ENCODE measurements around the gene CMTM2.
"Not testable (repeated sequence)": the region's sequence is repeated elsewhere in the genome, so short reads cannot be mapped to it uniquely, and the experiment has no call there.

CMTM2 gene

GRCh38 chr16:66592241-66592640 is 13.0 kb downstream of the CMTM2 start:
- H3K27ac Mint-ChIP-seq, result no peak overlapping the region
- no peak for TF ChIP-seq CTCF (IDR thresholded peaks at IDR 0.05)
- H3K36me3 Mint-ChIP-seq (ENCODE audit: low read depth), result no peaks in the 10 kb centered on the region
- no peaks in the 10 kb centered on the region for H3K9me3 Mint-ChIP-seq
- peaks cover 12% of the 10 kb centered on the region for H3K27me3 Mint-ChIP-seq (ENCODE audit: low read depth, poor library complexity)
- no peak overlapping the region for H3K4me3 Mint-ChIP-seq
- H3K4me1 Mint-ChIP-seq, result no peaks in the 10 kb centered on the region
- no peak for DNase-seq

- no peak for DNase-seq
- H3K36me3 Mint-ChIP-seq (ENCODE audit: low read depth), result no peaks in the 10 kb centered on the region
- no peaks in the 10 kb centered on the region for H3K9me3 Mint-ChIP-seq
- no peaks in the 10 kb centered on the region for H3K4me1 Mint-ChIP-seq
- H3K27ac Mint-ChIP-seq, result no peak overlapping the region
- H3K4me3 Mint-ChIP-seq, result no peak overlapping the region
- no peak for TF ChIP-seq CTCF (IDR thresholded peaks at IDR 0.05)
- H3K27me3 Mint-ChIP-seq (ENCODE audit: low read depth, poor library complexity), result peaks cover 12% of the 10 kb centered on the region
These were observed 13.6 kb downstream of the CMTM2 start for GRCh38 chr16:66592814-66593213.

- no peaks in the 10 kb centered on the region for H3K9me3 Mint-ChIP-seq
- TF ChIP-seq CTCF (IDR thresholded peaks at IDR 0.05), result no peak
- H3K27ac Mint-ChIP-seq, result no peak overlapping the region
- H3K36me3 Mint-ChIP-seq (ENCODE audit: low read depth), result no peaks in the 10 kb centered on the region
- peaks cover 1% of the 10 kb centered on the region for H3K4me1 Mint-ChIP-seq
- no peak overlapping the region for H3K4me3 Mint-ChIP-seq
- H3K27me3 Mint-ChIP-seq (ENCODE audit: low read depth, poor library complexity), result peaks cover 8% of the 10 kb centered on the region
- DNase-seq, result no peak
These were observed 15.5 kb downstream of the CMTM2 start for GRCh38 chr16:66594739-66595138.

- H3K4me3 Mint-ChIP-seq; DNase-seq; H3K9me3 Mint-ChIP-seq; H3K27me3 Mint-ChIP-seq (ENCODE audit: low read depth, poor library complexity); H3K36me3 Mint-ChIP-seq (ENCODE audit: low read depth); H3K27ac Mint-ChIP-seq: not testable (repeated sequence)
- H3K4me1 Mint-ChIP-seq, result peaks cover 13% of the 10 kb centered on the region
These were observed 17.3 kb downstream of the CMTM2 start for GRCh38 chr16:66596559-66596958.

GRCh38 chr16:66596986-66597848 is 18.0 kb downstream of the CMTM2 start:
- no peak for DNase-seq
- H3K36me3 Mint-ChIP-seq (ENCODE audit: low read depth), result no peaks in the 10 kb centered on the region
- H3K9me3 Mint-ChIP-seq, result no peaks in the 10 kb centered on the region
- no peak overlapping the region for H3K27ac Mint-ChIP-seq
- peaks cover 13% of the 10 kb centered on the region for H3K4me1 Mint-ChIP-seq
- H3K27me3 Mint-ChIP-seq (ENCODE audit: low read depth, poor library complexity), result peaks cover 3% of the 10 kb centered on the region
- no peak overlapping the region for H3K4me3 Mint-ChIP-seq
- no peak for TF ChIP-seq CTCF (IDR thresholded peaks at IDR 0.05)

GRCh38 chr16:66598111-66598510 is 18.8 kb downstream of the CMTM2 start:
- TF ChIP-seq CTCF (IDR thresholded peaks at IDR 0.05), result no peak
- Mint-ChIP-seq H3K36me3 (ENCODE audit: low read depth) (no peaks in the 10 kb centered on the region), H3K27ac (no peak overlapping the region), H3K4me1 (peaks cover 19% of the 10 kb centered on the region), H3K9me3 (no peaks in the 10 kb centered on the region), H3K4me3 (no peak overlapping the region), H3K27me3 (ENCODE audit: low read depth, poor library complexity) (peaks cover 5% of the 10 kb centered on the region)
- no peak for DNase-seq

Data from nephron progenitor cell (in vitro differentiated cells).